WTC11 (cell line): ENCODE results near the gene STAG2. TPM values are rescaled to one million over a fixed set of nuclear protein-coding genes. Genes with fewer than 3 reads are reported as not detected.

Experiments
- ATAC-seq: fragments of 200-7000 bp; cut with Tn5 transposase; 2 replicates; pipeline ENCODE4 v1.10.0; 2021; ENCODE audit warnings: mild to moderate bottlenecking, moderate library complexity
- CTCF ChIA-PET: fragments of 300-600 bp; sonication (Branson Sonifier 250); formaldehyde crosslinking; loops from one replicate; lab custom pipeline; 2021; ENCODE audit warnings: antibody characterized with exemption; lab: Charles Lee
- POLR2A ChIA-PET: fragments of 350-600 bp; sonication (Branson Sonifier 250); formaldehyde crosslinking; loops from one replicate; lab custom pipeline; 2021; ENCODE audit warnings: antibody characterized with exemption; lab: Charles Lee
- DNase-seq: peaks from one replicate; pipeline ENCODE4 v3.0.0; 2021; ENCODE audit warnings: low spot score
- H3K27ac Mint-ChIP-seq: 2 replicates; pipeline ENCODE4 v1.8.0; 2021; ENCODE audit warnings: mixed read lengths
- H3K27me3 Mint-ChIP-seq: 2 replicates; pipeline ENCODE4 v1.8.0; 2021; ENCODE audit warnings: low read depth, mild to moderate bottlenecking, moderate library complexity, mixed read lengths
- H3K36me3 Mint-ChIP-seq: 2 replicates; pipeline ENCODE4 v1.8.0; 2021; ENCODE audit warnings: mixed read lengths
- H3K4me1 Mint-ChIP-seq: 2 replicates; pipeline ENCODE4 v1.8.0; 2022; ENCODE audit warnings: mixed read lengths
- H3K4me3 Mint-ChIP-seq: 2 replicates; pipeline ENCODE4 v1.8.0; 2021; ENCODE audit warnings: mild to moderate bottlenecking, moderate library complexity, mixed read lengths
- H3K9me3 Mint-ChIP-seq: 2 replicates; pipeline ENCODE4 v1.8.0; 2021; ENCODE audit warnings: mixed read lengths
- CBFB ChIP-seq: sonication (generic); formaldehyde crosslinking; IDR thresholded peaks from 2 replicates; pipeline ENCODE4 v1.8.1; 2022; ENCODE audit warnings: mild to moderate bottlenecking, low read depth, missing genetic modification reagents
- FOXJ3 ChIP-seq: sonication (generic); formaldehyde crosslinking; IDR thresholded peaks from 2 replicates; pipeline ENCODE4 v1.9.0; 2021; ENCODE audit warnings: missing genetic modification reagents, mild to moderate bottlenecking, borderline replicate concordance
- FOXK1 ChIP-seq: sonication (generic); formaldehyde crosslinking; IDR thresholded peaks from 2 replicates; pipeline ENCODE4 v1.8.0; 2022; ENCODE audit warnings: mild to moderate bottlenecking, moderate library complexity, missing genetic modification reagents
- GABPB1 ChIP-seq: sonication (generic); formaldehyde crosslinking; IDR thresholded peaks from 2 replicates; pipeline ENCODE4 v1.8.1; 2023; ENCODE audit warnings: mild to moderate bottlenecking, missing genetic modification reagents
- GTF2I ChIP-seq: fragments of 250-450 bp; sonication (Bioruptor Pico); conservative IDR thresholded peaks from 2 replicates; pipeline ENCODE4 v1.4.0; 2021; ENCODE audit warnings: mild to moderate bottlenecking
- MXD4 ChIP-seq: fragments of 250-450 bp; sonication (Bioruptor Pico); IDR thresholded peaks from 2 replicates; pipeline ENCODE4 v1.8.0; 2021; ENCODE audit warnings: mild to moderate bottlenecking, moderate library complexity, borderline replicate concordance
- MYBL2 ChIP-seq: sonication (generic); formaldehyde crosslinking; IDR thresholded peaks from 2 replicates; pipeline ENCODE4 v1.8.1; 2023; ENCODE audit warnings: mild to moderate bottlenecking, moderate library complexity, missing genetic modification reagents
- NFATC4 ChIP-seq: fragments of 250-450 bp; sonication (Bioruptor Pico); IDR thresholded peaks from 2 replicates; pipeline ENCODE4 v1.9.0; 2021; ENCODE audit warnings: mild to moderate bottlenecking
- SMAD4 ChIP-seq: sonication (generic); formaldehyde crosslinking; IDR thresholded peaks from 2 replicates; pipeline ENCODE4 v1.8.0; 2022; ENCODE audit warnings: mild to moderate bottlenecking, missing genetic modification reagents
- ZNF219 ChIP-seq: sonication (generic); formaldehyde crosslinking; IDR thresholded peaks from 2 replicates; pipeline ENCODE4 v1.8.0; 2023; ENCODE audit warnings: missing genetic modification reagents, mild to moderate bottlenecking, borderline replicate concordance
- ZNF416 ChIP-seq: fragments of 250-450 bp; sonication (Bioruptor Pico); IDR thresholded peaks from 2 replicates; pipeline ENCODE4 v1.9.0; 2021; ENCODE audit warnings: mild to moderate bottlenecking, inconsistent platforms
- ZNF671 ChIP-seq: fragments of 250-450 bp; sonication (Bioruptor Pico); IDR thresholded peaks from 2 replicates; pipeline ENCODE4 v1.8.0; 2021; ENCODE audit warnings: mild to moderate bottlenecking
- total RNA-seq: library from RNA; stranded (reverse); gene quantifications from 3 replicates; pipeline ENCODE4 v1.2.3, GENCODE V29; 2021
- TF ChIP-seq, protein P1 (sequence below): sonication (generic); formaldehyde crosslinking; IDR thresholded peaks from 2 replicates; pipeline ENCODE4 v1.8.0; 2023; ENCODE audit warnings: missing genetic modification reagents, mild to moderate bottlenecking, borderline replicate concordance
- TF ChIP-seq, protein P2 (sequence below): sonication (generic); formaldehyde crosslinking; IDR thresholded peaks from 2 replicates; pipeline ENCODE4 v1.8.1; 2023; ENCODE audit warnings: mild to moderate bottlenecking, missing genetic modification reagents, borderline replicate concordance
- TF ChIP-seq, protein P3 (sequence below): fragments of 250-450 bp; sonication (Bioruptor Pico); IDR thresholded peaks from 2 replicates; pipeline ENCODE4 v1.9.0; 2021; ENCODE audit warnings: mild to moderate bottlenecking
- TF ChIP-seq, protein P4 (sequence below): fragments of 250-450 bp; sonication (Bioruptor Pico); conservative IDR thresholded peaks from 2 replicates; pipeline ENCODE4 v1.9.0; 2021; ENCODE audit warnings: mild to moderate bottlenecking
- TF ChIP-seq, protein P5 (sequence below): sonication (generic); formaldehyde crosslinking; IDR thresholded peaks from 2 replicates; pipeline ENCODE4 v1.8.0; 2022; ENCODE audit warnings: missing genetic modification reagents
- TF ChIP-seq, protein P6 (sequence below): sonication (generic); formaldehyde crosslinking; IDR thresholded peaks from 2 replicates; pipeline ENCODE4 v1.8.1; 2022; ENCODE audit warnings: low read depth, missing genetic modification reagents, borderline replicate concordance

STAG2 gene
- total RNA-seq, 1 experiment from 2014 or later = 70.5 TPM

DNA sequence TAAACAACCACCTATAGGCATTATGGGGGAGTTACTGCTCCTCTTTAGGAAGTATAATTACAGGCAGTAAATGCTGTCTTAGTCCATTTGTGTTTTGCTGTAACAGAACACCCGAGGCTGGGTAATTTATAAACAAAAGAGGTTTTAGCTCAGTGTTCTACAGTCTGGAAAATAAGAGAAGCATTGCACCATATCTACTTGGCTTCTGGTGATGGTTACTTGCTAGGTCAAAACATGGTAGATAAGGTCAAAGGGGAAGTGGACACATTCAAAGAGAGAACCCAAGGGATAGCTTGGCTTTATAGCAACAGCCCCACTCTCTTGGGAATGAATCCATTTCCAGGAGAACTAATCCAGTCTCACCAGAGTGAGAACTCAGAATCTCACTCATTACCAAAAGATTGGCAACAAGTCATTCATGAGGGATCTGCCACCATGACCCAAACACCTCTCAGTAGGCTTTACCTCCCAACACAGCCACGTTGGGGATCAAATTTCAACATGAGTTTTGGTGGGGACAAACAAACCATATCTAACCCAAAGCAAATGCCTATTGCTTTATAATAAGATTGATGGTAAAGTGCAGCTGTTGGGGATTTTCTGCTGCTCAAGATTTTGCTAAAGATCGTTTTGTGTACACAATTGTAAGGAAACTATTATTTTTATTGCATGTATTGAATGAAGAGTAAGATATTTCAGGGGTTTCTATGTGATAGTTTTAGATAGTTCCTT is 32.6 kb downstream of the STAG2 start (continued):
- TF ChIP-seq, protein P1, sequence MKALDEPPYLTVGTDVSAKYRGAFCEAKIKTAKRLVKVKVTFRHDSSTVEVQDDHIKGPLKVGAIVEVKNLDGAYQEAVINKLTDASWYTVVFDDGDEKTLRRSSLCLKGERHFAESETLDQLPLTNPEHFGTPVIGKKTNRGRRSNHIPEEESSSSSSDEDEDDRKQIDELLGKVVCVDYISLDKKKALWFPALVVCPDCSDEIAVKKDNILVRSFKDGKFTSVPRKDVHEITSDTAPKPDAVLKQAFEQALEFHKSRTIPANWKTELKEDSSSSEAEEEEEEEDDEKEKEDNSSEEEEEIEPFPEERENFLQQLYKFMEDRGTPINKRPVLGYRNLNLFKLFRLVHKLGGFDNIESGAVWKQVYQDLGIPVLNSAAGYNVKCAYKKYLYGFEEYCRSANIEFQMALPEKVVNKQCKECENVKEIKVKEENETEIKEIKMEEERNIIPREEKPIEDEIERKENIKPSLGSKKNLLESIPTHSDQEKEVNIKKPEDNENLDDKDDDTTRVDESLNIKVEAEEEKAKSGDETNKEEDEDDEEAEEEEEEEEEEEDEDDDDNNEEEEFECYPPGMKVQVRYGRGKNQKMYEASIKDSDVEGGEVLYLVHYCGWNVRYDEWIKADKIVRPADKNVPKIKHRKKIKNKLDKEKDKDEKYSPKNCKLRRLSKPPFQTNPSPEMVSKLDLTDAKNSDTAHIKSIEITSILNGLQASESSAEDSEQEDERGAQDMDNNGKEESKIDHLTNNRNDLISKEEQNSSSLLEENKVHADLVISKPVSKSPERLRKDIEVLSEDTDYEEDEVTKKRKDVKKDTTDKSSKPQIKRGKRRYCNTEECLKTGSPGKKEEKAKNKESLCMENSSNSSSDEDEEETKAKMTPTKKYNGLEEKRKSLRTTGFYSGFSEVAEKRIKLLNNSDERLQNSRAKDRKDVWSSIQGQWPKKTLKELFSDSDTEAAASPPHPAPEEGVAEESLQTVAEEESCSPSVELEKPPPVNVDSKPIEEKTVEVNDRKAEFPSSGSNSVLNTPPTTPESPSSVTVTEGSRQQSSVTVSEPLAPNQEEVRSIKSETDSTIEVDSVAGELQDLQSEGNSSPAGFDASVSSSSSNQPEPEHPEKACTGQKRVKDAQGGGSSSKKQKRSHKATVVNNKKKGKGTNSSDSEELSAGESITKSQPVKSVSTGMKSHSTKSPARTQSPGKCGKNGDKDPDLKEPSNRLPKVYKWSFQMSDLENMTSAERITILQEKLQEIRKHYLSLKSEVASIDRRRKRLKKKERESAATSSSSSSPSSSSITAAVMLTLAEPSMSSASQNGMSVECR (CRISPR knock-in tag) = no peak
- TF ChIP-seq SMAD4 (CRISPR knock-in tag) (no peak), NFATC4 (CRISPR knock-in tag) (no peak), GTF2I (CRISPR knock-in tag) (no peak), MXD4 (CRISPR knock-in tag) (no peak)
- TF ChIP-seq, protein P2, sequence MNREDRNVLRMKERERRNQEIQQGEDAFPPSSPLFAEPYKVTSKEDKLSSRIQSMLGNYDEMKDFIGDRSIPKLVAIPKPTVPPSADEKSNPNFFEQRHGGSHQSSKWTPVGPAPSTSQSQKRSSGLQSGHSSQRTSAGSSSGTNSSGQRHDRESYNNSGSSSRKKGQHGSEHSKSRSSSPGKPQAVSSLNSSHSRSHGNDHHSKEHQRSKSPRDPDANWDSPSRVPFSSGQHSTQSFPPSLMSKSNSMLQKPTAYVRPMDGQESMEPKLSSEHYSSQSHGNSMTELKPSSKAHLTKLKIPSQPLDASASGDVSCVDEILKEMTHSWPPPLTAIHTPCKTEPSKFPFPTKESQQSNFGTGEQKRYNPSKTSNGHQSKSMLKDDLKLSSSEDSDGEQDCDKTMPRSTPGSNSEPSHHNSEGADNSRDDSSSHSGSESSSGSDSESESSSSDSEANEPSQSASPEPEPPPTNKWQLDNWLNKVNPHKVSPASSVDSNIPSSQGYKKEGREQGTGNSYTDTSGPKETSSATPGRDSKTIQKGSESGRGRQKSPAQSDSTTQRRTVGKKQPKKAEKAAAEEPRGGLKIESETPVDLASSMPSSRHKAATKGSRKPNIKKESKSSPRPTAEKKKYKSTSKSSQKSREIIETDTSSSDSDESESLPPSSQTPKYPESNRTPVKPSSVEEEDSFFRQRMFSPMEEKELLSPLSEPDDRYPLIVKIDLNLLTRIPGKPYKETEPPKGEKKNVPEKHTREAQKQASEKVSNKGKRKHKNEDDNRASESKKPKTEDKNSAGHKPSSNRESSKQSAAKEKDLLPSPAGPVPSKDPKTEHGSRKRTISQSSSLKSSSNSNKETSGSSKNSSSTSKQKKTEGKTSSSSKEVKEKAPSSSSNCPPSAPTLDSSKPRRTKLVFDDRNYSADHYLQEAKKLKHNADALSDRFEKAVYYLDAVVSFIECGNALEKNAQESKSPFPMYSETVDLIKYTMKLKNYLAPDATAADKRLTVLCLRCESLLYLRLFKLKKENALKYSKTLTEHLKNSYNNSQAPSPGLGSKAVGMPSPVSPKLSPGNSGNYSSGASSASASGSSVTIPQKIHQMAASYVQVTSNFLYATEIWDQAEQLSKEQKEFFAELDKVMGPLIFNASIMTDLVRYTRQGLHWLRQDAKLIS = no peak

DNA sequence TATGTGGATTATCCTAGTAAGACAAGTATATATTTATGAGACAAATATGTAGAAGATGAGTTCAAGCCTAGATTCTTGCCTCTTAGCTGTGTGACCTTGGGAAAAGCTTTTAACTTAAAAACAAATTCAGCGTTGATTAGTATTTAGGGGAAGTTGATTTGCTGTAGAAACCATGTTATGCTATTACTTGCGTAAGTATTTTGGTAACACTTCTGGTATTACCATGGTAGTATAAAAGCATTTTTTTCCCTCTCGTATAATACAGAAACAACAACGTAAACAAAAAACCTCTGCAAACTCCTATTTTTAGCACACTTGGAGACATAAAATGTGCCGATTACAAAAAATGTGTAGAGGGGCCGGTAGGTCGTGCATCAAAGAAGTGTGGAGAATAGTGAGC is 33.2 kb downstream of the STAG2 start:
- Mint-ChIP-seq H3K36me3 (no peaks in the 10 kb centered on the region), H3K27me3 (no peaks in the 10 kb centered on the region), H3K4me1 (peaks cover 43% of the 10 kb centered on the region), H3K9me3 (no peaks in the 10 kb centered on the region), H3K27ac (peak overlapping the region; percentile 20), H3K4me3 (no peak overlapping the region)
- DNase-seq (no peak), ATAC-seq (no peak)
- ChIA-PET POLR2A (no interaction called here), CTCF (no interaction called here)
- TF ChIP-seq ZNF416 (CRISPR knock-in tag) (no peak), CBFB (CRISPR knock-in tag) (no peak), FOXK1 (CRISPR knock-in tag) (no peak), GABPB1 (CRISPR knock-in tag) (no peak), ZNF219 (CRISPR knock-in tag) (no peak), MYBL2 (CRISPR knock-in tag) (no peak), MXD4 (CRISPR knock-in tag) (no peak), FOXJ3 (CRISPR knock-in tag) (no peak), ZNF671 (no peak)
- TF ChIP-seq, protein P3, sequence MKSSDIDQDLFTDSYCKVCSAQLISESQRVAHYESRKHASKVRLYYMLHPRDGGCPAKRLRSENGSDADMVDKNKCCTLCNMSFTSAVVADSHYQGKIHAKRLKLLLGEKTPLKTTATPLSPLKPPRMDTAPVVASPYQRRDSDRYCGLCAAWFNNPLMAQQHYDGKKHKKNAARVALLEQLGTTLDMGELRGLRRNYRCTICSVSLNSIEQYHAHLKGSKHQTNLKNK (CRISPR knock-in tag) = no peak
- TF ChIP-seq, protein P4, sequence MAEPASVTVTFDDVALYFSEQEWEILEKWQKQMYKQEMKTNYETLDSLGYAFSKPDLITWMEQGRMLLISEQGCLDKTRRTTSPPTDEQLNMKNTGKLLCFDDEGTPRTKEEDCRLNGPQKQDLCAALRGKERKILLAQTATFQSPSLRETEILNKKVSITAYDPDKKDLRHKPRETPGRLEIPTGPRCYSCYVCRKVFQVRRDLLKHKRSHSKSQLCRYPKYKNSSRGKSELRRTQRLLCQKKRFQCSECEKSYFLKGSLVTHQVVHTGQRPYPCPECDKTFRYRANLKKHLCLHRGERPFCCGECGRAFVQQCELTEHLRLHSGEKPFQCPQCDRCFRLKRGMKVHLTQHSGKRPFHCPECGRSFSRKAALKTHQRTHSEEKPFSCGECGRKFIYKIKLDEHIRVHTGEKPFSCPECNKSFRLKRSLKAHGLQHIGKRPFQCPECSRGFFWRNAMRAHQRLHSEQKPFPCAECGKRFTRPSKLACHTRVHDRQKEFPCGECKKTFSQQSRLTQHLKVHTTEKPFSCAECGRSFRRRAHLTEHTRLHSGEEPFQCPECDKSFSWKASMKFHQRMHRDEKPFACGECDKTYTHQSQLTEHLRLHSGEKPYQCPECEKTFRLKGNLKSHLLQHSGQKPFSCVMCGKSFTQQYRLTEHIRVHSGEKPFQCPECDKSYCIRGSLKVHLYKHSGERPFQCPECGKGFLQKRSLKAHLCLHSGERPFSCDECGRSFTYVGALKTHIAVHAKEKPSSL (CRISPR knock-in tag) = no peak
- TF ChIP-seq, protein P5, sequence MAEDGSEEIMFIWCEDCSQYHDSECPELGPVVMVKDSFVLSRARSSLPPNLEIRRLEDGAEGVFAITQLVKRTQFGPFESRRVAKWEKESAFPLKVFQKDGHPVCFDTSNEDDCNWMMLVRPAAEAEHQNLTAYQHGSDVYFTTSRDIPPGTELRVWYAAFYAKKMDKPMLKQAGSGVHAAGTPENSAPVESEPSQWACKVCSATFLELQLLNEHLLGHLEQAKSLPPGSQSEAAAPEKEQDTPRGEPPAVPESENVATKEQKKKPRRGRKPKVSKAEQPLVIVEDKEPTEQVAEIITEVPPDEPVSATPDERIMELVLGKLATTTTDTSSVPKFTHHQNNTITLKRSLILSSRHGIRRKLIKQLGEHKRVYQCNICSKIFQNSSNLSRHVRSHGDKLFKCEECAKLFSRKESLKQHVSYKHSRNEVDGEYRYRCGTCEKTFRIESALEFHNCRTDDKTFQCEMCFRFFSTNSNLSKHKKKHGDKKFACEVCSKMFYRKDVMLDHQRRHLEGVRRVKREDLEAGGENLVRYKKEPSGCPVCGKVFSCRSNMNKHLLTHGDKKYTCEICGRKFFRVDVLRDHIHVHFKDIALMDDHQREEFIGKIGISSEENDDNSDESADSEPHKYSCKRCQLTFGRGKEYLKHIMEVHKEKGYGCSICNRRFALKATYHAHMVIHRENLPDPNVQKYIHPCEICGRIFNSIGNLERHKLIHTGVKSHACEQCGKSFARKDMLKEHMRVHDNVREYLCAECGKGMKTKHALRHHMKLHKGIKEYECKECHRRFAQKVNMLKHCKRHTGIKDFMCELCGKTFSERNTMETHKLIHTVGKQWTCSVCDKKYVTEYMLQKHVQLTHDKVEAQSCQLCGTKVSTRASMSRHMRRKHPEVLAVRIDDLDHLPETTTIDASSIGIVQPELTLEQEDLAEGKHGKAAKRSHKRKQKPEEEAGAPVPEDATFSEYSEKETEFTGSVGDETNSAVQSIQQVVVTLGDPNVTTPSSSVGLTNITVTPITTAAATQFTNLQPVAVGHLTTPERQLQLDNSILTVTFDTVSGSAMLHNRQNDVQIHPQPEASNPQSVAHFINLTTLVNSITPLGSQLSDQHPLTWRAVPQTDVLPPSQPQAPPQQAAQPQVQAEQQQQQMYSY (CRISPR knock-in tag) = no peak
- TF ChIP-seq, protein P6, sequence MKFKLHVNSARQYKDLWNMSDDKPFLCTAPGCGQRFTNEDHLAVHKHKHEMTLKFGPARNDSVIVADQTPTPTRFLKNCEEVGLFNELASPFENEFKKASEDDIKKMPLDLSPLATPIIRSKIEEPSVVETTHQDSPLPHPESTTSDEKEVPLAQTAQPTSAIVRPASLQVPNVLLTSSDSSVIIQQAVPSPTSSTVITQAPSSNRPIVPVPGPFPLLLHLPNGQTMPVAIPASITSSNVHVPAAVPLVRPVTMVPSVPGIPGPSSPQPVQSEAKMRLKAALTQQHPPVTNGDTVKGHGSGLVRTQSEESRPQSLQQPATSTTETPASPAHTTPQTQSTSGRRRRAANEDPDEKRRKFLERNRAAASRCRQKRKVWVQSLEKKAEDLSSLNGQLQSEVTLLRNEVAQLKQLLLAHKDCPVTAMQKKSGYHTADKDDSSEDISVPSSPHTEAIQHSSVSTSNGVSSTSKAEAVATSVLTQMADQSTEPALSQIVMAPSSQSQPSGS (CRISPR knock-in tag) = no peak
